IMR-90 (cell line): ENCODE measurements around the gene BMX.

Experiments
- CTCF ChIP-seq: conservative IDR thresholded peaks from 2 replicates; pipeline ENCODE4 v1.5.1; 2012; ENCODE audit warnings: mild to moderate bottlenecking, low read depth, low read length, improper control_type of control experiment
- MAFK ChIP-seq: IDR thresholded peaks from 2 replicates; pipeline ENCODE4 v1.6.1; 2012; ENCODE audit warnings: low read depth, low read length, improper control_type of control experiment
- POLR2A ChIP-seq: IDR thresholded peaks from 2 replicates; pipeline ENCODE4 v1.6.1; 2012; ENCODE audit warnings: mild to moderate bottlenecking, low read depth, low read length
- RAD21 ChIP-seq: IDR thresholded peaks from 2 replicates; pipeline ENCODE4 v1.6.1; 2012; ENCODE audit warnings: low read length, improper control_type of control experiment
- RFX5 ChIP-seq: IDR thresholded peaks from 2 replicates; pipeline ENCODE4 v1.8.0; 2012; ENCODE audit warnings: low read depth, mild to moderate bottlenecking, low read length, moderate library complexity

DNA sequence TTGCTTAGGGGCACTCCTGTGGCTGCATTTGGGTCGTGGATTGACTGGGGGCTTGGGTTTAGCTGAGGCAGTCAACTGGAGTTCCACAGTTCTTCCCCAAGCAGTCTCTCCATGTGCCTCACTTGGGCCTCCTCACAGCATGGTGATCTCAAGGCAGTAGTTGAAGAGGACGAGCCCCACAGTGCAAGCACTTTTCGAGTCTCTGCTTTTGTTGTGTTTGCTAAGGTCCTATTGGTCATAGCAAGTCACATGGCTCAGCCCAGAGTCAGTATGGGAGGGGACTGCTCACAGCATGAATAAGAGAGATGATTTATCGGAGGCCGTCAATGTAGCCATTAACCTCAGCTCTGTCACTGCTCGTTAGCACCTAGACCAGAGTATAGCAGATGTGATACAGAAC is 29.7 kb downstream of the BMX start:
- no peak for TF ChIP-seq RAD21
- TF ChIP-seq CTCF: no peak
- no peak for TF ChIP-seq POLR2A
- TF ChIP-seq MAFK: no peak
- no peak for TF ChIP-seq RFX5
